GM21367 (cell line): ENCODE data around the gene PIAS1.
A peak's percentile ranks its signal among the peaks of the same experiment; 100 is the strongest.
"Not testable (repeated sequence)": the region's sequence is repeated elsewhere in the genome, so short reads cannot be mapped to it uniquely, and the experiment has no call there.

ENCODE experiments used
- ATAC-seq: cut with Tn5 transposase; IDR thresholded peaks from one replicate; pipeline ENCODE4 v1.9.1; 2021; ENCODE audit not compliant: unreplicated experiment

The PIAS1 gene

GRCh38 chr15:68230157-68231100 lies 176.3 kb downstream of the PIAS1 start:
- ATAC-seq, result peak; percentile 24

GRCh38 chr15:68231102-68231818 lies 177.1 kb downstream of the PIAS1 start:
- no peak for ATAC-seq

GRCh38 chr15:68232449-68232848 lies 178.3 kb downstream of the PIAS1 start:
- ATAC-seq, result no peak

- ATAC-seq, result no peak
Measured at GRCh38 chr15:68232937-68233336, 178.8 kb downstream of the PIAS1 start.

- ATAC-seq, result no peak
Measured at GRCh38 chr15:68234060-68234459, 179.9 kb downstream of the PIAS1 start.

GRCh38 chr15:68234520-68234919 lies 180.4 kb downstream of the PIAS1 start:
- not testable (repeated sequence) for ATAC-seq

GRCh38 chr15:68235022-68235421 lies 180.9 kb downstream of the PIAS1 start:
- ATAC-seq, result no peak

GRCh38 chr15:68239025-68239424 lies 184.9 kb downstream of the PIAS1 start:
- ATAC-seq, result no peak

GRCh38 chr15:68241088-68241935 lies 187.2 kb downstream of the PIAS1 start:
- ATAC-seq, result no peak
